ENCODE results near the gene MCRIP2.

GRCh38 chr16:593406-593805, 48.2 kb upstream of the MCRIP2 start:
- no peak for TF ChIP-seq POLR2A (IDR thresholded peaks at IDR 0.05)
- TF ChIP-seq CTCF (IDR thresholded peaks at IDR 0.05), result no peak

Measured in right lobe of liver (tissue), 4 donors.